Measurements from ENCODE around the gene TMEM175.

Gene TMEM175

GRCh38 chr4:1004557-1005485 lies 72.6 kb downstream of the TMEM175 start:
- DNase-seq (ENCODE audit: low spot score) = no peak

DNA sequence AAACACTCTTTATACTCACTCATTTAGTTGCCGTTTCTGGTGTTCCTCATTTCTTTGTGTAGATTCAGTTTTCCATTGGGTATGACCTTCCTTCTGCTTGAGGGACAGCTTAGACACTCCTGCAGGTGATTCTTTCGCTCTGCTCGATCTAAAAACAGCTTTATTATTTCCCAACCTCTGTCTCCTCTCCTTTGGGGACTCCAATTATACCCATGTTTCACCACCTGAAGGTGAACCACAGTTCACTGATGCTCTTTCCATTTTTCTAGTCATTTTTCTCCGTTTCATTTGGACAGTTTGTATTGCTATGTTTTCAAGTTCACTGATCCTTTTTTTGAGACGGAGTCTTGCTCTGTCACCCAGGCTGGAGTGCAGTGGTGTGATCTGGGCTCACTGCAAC lies 74.6 kb downstream of the TMEM175 start:
- no peak for DNase-seq (ENCODE audit: low spot score)

Data from iPS-NIHi11 (cell line).